ENCODE results near the gene GAS6.
"Not testable (repeated sequence)": the region's sequence is repeated elsewhere in the genome, so short reads cannot be mapped to it uniquely, and the experiment has no call there.

The GAS6 gene

GRCh38 chr13:113886561-113887112 is 22.8 kb upstream of the GAS6 start:
- no peak for DNase-seq

DNA sequence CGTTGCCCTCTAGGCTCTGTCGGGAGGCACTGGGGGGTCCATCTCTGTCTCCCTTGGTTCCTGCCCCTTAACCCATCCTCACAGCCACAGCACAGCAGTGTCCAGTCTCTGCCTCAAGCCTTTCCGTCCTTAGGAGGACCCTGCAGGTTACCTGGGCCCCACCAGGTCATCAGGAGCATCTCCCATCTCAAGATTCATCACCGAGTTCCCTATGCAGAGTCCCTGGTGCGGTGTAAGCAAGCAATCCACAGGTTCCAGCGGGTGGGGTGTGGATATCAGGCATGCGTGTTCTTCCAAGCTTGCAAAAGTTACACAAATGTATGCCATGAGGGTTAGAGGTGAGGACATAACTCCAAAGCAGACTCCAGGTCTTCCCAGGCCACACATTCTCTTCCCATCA is 20.9 kb upstream of the GAS6 start:
- DNase-seq: no peak

GRCh38 chr13:113883921-113884804 is 20.3 kb upstream of the GAS6 start:
- no peak for DNase-seq

DNA sequence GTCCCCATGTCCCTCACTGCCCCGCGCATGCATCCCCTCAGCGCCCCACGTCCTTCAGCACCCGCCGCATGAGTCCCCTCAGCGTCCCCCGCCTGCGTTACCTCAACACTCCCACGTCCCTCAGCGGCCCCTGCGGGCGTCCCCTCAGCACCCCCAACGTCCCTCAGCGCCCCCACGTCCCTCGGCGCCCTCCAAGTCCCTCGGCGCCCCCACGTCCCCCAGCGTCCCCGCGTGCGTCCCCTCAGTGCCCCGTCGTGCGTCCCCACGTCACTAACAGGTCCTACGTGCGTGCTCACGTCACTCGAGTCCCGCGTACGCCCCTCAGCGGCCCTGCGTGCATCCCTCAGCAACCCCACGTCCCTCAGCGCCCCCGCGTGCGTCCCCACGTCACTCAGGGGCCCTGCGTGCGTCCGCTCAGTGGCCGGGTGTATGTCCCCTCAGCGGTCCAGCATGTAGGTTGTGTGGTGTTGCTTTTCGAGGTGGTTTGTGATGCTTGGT is 19.5 kb upstream of the GAS6 start:
- DNase-seq: no peak

- DNase-seq: no peak
These were observed 18.8 kb upstream of the GAS6 start for GRCh38 chr13:113882716-113883115.

GRCh38 chr13:113882267-113882630 is 18.4 kb upstream of the GAS6 start:
- no peak for DNase-seq

DNA sequence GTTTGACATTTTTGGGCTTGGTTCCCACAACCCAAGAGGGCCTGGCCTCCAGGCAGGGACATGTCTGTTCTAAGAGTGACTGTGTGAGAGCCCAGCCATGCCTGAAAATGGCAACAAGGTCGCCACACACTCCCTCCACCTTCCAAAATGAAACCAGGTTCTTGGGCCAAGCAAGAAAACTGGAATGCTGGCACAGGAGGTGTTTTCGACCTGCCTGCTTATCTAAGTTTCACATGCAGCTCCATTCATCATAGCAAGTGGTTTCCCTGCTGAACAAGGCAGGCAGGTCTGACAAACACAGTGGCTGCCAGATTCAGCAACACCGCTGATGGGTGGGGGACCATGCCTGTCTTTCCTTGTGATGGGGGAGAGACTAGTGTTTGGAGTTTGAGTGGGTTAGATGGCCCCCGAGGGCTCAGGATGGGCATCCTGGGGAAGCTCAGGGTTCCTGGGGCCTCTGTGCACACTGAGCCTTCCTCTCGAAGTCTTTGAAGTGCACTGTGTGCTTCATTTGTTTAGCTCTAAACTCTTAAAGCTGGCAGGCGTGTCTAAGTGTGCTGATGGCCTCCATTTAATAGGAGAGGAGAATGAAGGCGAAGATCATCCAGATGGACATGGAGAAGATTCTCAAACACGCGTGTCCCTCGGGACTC is 17.9 kb upstream of the GAS6 start:
- no peak for DNase-seq

- DNase-seq: no peak
These were observed 17.1 kb upstream of the GAS6 start for GRCh38 chr13:113880651-113881611.

GRCh38 chr13:113879494-113880360 is 15.9 kb upstream of the GAS6 start:
- DNase-seq: no peak

- DNase-seq: no peak
These were observed 15.1 kb upstream of the GAS6 start for GRCh38 chr13:113879017-113879416.

- DNase-seq: no peak
These were observed 13.5 kb upstream of the GAS6 start for GRCh38 chr13:113877149-113877990.

- no peak for DNase-seq
These were observed 12.7 kb upstream of the GAS6 start for GRCh38 chr13:113876346-113877148.

DNA sequence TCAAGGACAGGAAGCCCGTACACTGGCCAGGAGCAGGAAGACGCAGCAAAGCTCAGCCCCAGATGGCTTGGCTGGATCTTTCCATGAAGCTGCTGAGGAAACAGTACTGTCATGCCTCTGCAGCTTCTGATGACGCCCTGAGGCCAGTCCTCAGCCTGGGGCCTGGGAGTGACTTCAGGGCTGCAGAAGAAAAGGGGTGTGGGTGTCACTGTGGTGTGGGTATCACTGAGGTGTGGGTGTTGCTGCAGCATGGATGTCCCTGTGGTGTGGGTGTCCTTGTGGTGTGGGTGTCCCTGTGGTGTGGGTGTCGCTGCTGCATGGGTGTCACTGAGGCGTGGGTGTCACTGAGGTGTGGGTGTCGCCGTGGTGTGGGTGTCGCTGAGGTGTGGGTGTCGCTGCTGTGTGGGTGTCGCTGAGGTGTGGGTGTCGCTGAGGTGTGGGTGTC is 12.0 kb upstream of the GAS6 start:
- DNase-seq: no peak

DNA sequence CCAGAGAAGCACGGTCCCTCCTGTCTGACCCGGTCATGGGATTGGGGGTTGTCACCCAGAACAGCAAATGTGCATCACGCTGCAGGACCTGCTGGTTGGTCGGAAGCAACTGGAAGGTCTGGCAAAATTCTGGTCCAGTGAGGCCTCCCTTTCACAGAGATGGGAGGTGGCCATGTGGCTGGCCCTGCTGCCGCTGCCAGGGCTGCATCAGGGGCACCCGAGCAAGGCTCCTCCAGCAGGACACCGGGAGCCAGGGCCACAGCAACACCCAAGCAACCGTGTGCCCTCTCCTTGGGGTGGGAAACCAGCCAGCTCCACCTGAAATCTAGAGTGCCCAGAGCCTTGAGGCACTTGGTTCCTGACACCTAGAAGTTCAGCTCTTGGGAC is 11.5 kb upstream of the GAS6 start:
- DNase-seq: no peak

DNA sequence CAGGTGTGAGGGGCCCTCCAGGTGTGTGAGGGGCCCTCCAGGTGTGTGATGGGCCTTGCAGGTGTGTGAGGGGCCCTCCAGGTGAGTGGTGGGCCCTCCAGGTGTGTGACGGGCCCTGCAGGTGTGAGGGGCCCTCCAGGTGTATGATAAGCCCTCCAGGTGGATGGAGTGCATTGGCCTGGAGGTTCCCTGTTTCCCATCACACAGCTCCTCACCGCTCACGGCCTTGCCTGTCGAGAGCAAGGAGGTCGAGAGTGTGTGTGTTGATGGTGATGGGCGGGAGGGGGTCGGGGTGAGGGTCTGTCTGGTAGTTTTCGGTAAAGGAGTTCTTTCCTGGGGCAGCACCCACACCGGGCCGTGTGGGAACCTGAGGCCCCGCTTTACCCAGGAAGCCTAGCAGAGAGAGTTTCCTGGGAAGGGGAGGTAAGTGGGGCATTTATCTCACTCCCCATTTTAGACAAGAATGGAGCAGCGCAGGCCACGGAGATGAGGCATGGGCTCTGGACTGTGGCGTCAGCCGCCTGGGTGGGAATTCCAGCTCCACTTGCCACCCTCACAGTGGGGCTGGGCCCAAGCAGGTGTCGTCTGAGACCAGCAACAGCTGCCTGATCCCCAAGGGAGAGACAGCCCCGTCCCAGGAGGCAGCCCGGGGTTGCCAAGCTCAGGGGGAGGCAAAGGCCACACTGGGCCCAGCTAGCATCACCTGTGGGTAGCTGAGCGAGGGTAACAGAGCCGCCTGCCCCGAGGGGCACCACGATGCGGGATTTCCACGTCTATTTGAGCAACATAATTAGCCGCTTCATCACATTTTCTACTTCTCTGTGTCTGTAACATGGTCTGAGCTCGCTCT is 10.9 kb upstream of the GAS6 start:
- DNase-seq: no peak

- no peak for DNase-seq
These were observed 10.3 kb upstream of the GAS6 start for GRCh38 chr13:113874177-113874576.

DNA sequence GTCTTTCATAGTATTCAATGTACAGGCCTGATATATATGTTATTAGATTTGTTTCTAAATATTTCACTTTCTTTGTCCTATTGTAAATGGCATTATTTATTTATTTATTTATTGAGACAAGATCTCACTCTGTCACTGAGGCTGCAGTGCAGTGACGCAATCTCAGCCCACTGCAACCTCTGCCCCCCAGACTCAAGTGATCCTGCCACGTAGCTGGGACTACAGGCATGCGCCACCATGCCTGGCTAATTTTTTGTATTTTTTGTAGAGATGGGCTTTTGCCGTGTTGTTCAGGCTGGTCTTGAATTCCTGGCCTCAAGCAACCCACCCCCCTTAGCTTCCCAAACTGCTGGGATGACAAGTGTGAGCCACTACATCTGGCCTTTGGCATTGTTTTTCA is 5.4 kb upstream of the GAS6 start:
- no peak for DNase-seq

- DNase-seq: not testable (repeated sequence)
These were observed 4.0 kb upstream of the GAS6 start for GRCh38 chr13:113867913-113868312.

- DNase-seq: no peak
These were observed 1.6 kb upstream of the GAS6 start for GRCh38 chr13:113865427-113865826.
